Heart right ventricle (tissue), 16 donors: ENCODE measurements around the gene SCN7A. TPM values are rescaled to one million over a fixed set of nuclear protein-coding genes. Genes with fewer than 3 reads are reported as not detected.

ENCODE experiments used
- ATAC-seq, 8 donors: fragments of 200-7000 bp; cut with Tn5 transposase; one replicate each; pipeline ENCODE4 v1.9.1; 2020; ENCODE audit warnings: mild to moderate bottlenecking in 8 of 8, moderate library complexity in 8 of 8, moderate number of reproducible peaks in 1 of 8
- DNase-seq, 2 donors: peaks; one replicate each; pipeline ENCODE4 v3.0.0-alpha.2; 2020
- H3K27ac ChIP-seq, 10 donors: fragments of 200-600 bp; sonication (generic) in 2 of 10; one replicate each; pipeline versions ENCODE4 v1.5.0 to v1.8.0; 2020 to 2022; ENCODE audit warnings: mild to moderate bottlenecking in 3 of 10
- H3K27me3 ChIP-seq, 7 donors: fragments of 200-600 bp; one replicate each; pipeline ENCODE4 v1.8.0; 2021 to 2022; ENCODE audit warnings: mild to moderate bottlenecking in 2 of 7
- H3K36me3 ChIP-seq, 9 donors: fragments of 200-600 bp; sonication (generic) in 1 of 9; one replicate each; pipeline versions ENCODE4 v1.5.0 to v1.8.0; 2020 to 2022; ENCODE audit warnings: mild to moderate bottlenecking in 2 of 9
- H3K4me1 ChIP-seq, 9 donors: fragments of 200-600 bp; sonication (generic) in 1 of 9; one replicate each; pipeline versions ENCODE4 v1.5.0 to v1.8.0; 2020 to 2022; ENCODE audit warnings: mild to moderate bottlenecking in 4 of 9
- H3K4me3 ChIP-seq, 10 donors: fragments of 200-600 bp; sonication (generic) in 2 of 10; one replicate each; pipeline versions ENCODE4 v1.5.0 to v1.8.0; 2020 to 2022; ENCODE audit warnings: mild to moderate bottlenecking in 7 of 10, moderate library complexity in 2 of 10
- H3K9me3 ChIP-seq, 11 donors: fragments of 200-600 bp in 10 of 11; sonication (generic) in 2 of 11; one replicate each; pipeline versions ENCODE4 v1.5.0 to v1.8.0; 2013 to 2022; ENCODE audit warnings: mild to moderate bottlenecking in 2 of 11, control low read depth in 1 of 11, moderate library complexity in 1 of 11
- WGBS, 2 donors: extraction: QIAGEN DNeasy Blood & Tissue Kit; methylation state at CpG; one replicate each; pipeline ENCODE4 v1.1.7; 2013; ENCODE audit warnings: inconsistent platforms in 1 of 2; 5-methylcytosine and 5-hydroxymethylcytosine counted together
- intact Hi-C, 10 donors: fragments of 100-400 bp; cut with DNase I; formaldehyde crosslinking; loops; one replicate each; pipeline versions ENCODE4 v1.11.1 to v1.14.2; 2022
- polyA plus RNA-seq, 2 donors: library from polyadenylated mRNA; stranded (reverse); fragments of 200-250 nt; gene quantifications; one replicate each; pipeline ENCODE4 v1.2.3, GENCODE V29; 2013
- total RNA-seq, 10 donors: library from RNA; stranded (reverse); fragmentation: NEBNext Ultra II Directional in 3 of 10; extraction: Animal tissue kit (Norgen Biotek cat#: 25700) in 3 of 10; gene quantifications; one replicate each; pipeline versions ENCODE4 v1.2.1 to v1.2.4, GENCODE V29; 2021 to 2023
- TF ChIP-seq, protein P1 (sequence below), 9 donors: fragments of 200-600 bp; sonication (generic) in 2 of 9; IDR thresholded peaks; one replicate each; pipeline versions ENCODE4 v1.5.0 to v1.8.0; 2021 to 2022; ENCODE audit warnings: antibody characterized with exemption in 9 of 9, mild to moderate bottlenecking in 5 of 9, moderate library complexity in 1 of 9
- donor health status: Arrhythmogenic right ventricular cardiomyopathy.
- donor health status: ischemic (EF 13 %, LVEDD 7.1; RV severe dilation, severe dysfunction).
- donor health status: healthy with polysubstance abuse.
- donor health status: DM: no; HTN: yes; CAD: no.
- donor health status: DM: no; HTN: no; CAD: no.
- donor health status: ischemic (EF 25% LVEDD 6.9; RV normal size, moderate dysfunction).
- donor health status: ischemic (EF 25% LVEDD 5.7; RV mildly dilated, moderate dysfunction).
- donor health status: healthy.
- donor health status: DM: yes; HTN: yes; CAD: no.
- donor health status: Ischemic cardiomyopathy.
- donor health status: ischemic (EF 35%, LVEDD 5.7; RV mildly dilated, moderate dysfunction).
- donor health status: nonischemic (EF 11% LVEDD 7.7; RV severe dilation, severe dysfunction).
- donor health status: DM: yes; HTN: yes; CAD: no.
- donor health status: PGD.
- donor health status: ischemic (EF 29% LVEDD 5.4; RV normal size, mild dysfunction).
- donor health status: nonischemic (EF 23%, LVEDD 6.1; RV moderate dilation, normal function).

Gene SCN7A
- total and polyA plus RNA-seq, 12 donors: 2.4 to 31.2 (median 15.4) TPM

DNA sequence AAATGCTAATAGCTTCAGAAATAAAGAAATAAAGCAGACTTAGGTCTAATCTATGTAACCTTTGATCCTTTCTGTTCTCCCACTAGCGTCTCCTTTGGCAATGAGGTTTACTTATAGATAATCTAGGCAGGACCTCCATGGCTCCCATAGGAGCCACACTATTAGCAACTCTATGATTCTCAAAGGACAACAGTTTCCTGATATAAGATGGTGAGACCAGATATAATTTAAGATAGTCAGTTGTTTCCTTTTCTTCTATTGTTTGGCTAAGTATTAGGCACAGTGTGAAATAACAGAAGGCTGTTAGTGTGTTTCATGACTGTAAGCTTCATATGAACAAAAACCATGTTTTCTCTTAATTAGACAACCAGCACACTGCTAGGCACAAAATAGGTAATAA is 59.6 kb downstream of the SCN7A start:
- Histone ChIP-seq H3K27me3 (no peaks in the 10 kb centered on the region), H3K4me3 (no peak overlapping the region), H3K9me3 (peaks cover 0 to 5% (median 0%) of the 10 kb centered on the region in 11 donors), H3K27ac (no peak overlapping the region), H3K4me1 (no peaks in the 10 kb centered on the region), H3K36me3 (no peaks in the 10 kb centered on the region)
- ATAC-seq: no peak
- DNase-seq: no peak
- TF ChIP-seq, protein P1, sequence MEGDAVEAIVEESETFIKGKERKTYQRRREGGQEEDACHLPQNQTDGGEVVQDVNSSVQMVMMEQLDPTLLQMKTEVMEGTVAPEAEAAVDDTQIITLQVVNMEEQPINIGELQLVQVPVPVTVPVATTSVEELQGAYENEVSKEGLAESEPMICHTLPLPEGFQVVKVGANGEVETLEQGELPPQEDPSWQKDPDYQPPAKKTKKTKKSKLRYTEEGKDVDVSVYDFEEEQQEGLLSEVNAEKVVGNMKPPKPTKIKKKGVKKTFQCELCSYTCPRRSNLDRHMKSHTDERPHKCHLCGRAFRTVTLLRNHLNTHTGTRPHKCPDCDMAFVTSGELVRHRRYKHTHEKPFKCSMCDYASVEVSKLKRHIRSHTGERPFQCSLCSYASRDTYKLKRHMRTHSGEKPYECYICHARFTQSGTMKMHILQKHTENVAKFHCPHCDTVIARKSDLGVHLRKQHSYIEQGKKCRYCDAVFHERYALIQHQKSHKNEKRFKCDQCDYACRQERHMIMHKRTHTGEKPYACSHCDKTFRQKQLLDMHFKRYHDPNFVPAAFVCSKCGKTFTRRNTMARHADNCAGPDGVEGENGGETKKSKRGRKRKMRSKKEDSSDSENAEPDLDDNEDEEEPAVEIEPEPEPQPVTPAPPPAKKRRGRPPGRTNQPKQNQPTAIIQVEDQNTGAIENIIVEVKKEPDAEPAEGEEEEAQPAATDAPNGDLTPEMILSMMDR (IDR thresholded peaks at IDR 0.05): no peak
- intact Hi-C loops: no loop called here
- 44 to 50% methylated on average over 1 of the region's 1 CpG for WGBS, 2 donors

DNA sequence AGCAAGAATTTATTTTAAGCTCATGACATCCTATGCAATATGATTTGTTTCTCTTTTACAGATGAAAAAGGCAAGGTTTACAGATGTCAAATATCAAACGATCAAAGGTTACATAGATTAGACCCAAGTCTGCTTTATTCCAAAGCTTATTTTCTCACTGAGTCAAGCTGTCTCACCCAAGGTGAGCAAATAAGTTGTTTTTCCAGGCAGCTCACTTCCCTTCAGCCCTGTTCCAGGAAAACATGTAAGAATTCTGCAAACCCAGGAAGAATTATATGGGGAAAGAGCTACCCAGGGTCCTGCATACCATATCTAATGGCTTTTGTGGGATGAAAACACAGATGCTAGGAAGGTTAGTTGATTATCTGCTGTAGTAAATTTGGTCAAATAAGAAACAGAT is 60.6 kb downstream of the SCN7A start:
- Histone ChIP-seq H3K27me3 (no peaks in the 10 kb centered on the region), H3K27ac (no peak overlapping the region), H3K9me3 (peaks cover 0 to 5% (median 0%) of the 10 kb centered on the region in 11 donors), H3K4me3 (no peak overlapping the region), H3K4me1 (no peaks in the 10 kb centered on the region), H3K36me3 (peaks cover 0 to 4% (median 0%) of the 10 kb centered on the region in 9 donors)
- DNase-seq: no peak
- intact Hi-C loops: no loop called here
- TF ChIP-seq, protein P1 (IDR thresholded peaks at IDR 0.05): no peak
- ATAC-seq: no peak
- WGBS, 2 donors: 46% methylated on average over 1 of the region's 1 CpG

DNA sequence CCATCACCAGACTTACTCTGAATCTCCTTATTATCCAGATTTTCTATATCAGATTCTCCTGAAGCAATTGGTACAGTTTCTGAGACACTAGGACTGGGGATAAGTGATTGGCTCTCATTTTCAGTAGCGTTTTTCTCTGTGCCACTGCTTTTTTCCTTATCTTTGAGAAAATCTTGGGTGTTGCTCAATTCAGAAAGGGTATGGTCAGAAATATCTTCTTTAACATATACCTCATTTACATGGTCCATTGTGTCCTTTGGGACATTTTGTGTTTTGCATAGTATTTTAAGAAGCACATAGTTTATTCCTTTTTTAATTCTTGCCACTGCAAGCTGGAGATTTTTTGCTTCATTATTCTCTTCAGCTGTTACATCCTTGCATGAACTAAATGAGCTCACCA is 61.7 kb downstream of the SCN7A start:
- Histone ChIP-seq H3K4me1 (no peaks in the 10 kb centered on the region), H3K27ac (no peak overlapping the region), H3K4me3 (no peak overlapping the region), H3K36me3 (peaks cover 0 to 5% (median 0%) of the 10 kb centered on the region in 9 donors), H3K9me3 (no peaks in the 10 kb centered on the region), H3K27me3 (no peaks in the 10 kb centered on the region)
- intact Hi-C loops: no loop called here
- TF ChIP-seq, protein P1 (IDR thresholded peaks at IDR 0.05): no peak
- ATAC-seq (no peak), DNase-seq (no peak)
- WGBS, 2 donors: 46 to 73% methylated on average over 1 of the region's 1 CpG

DNA sequence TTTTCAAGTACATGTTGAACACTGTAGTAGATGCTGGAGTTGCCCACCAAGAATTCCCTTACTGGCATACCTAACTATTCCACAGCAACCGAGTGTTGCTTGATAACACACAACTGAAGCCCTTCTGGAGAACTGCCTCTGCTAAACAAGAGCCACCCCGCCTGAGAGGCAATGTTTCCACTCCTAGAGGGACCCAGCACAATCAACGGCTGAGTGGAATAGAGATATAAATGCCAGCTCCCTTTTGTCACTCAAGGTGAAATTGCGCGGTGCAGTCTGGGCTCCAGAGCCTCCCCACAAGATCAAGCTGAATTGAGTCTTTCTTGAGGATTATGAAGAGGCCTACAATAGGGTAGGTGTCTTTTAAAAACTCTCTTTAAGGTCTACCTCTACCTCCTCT is 69.2 kb downstream of the SCN7A start:
- no peaks in the 10 kb centered on the region for H3K4me1 ChIP-seq
- H3K9me3 ChIP-seq: no peaks in the 10 kb centered on the region
- no peaks in the 10 kb centered on the region for H3K27me3 ChIP-seq
- H3K4me3 ChIP-seq: no peak overlapping the region
- no peak overlapping the region for H3K27ac ChIP-seq
- intact Hi-C loops: loop anchor here in 3 of 10 donors (5.0 to 10.0 kb wide), 2 partner anchors 90 to 92 kb away; no protein-coding TSS in a partner anchor
- TF ChIP-seq, protein P1 (IDR thresholded peaks at IDR 0.05): no peak
- H3K36me3 ChIP-seq: peaks cover 0 to 11% (median 0%) of the 10 kb centered on the region in 9 donors
- 61 to 69% methylated on average over 5 of the region's 5 CpGs for WGBS, 2 donors
- ATAC-seq: peak in 1 of 8 donors; percentile 12
- no peak for DNase-seq
